GM23338 (cell line): ENCODE data around the gene CHGA. TPM values are rescaled to one million over a fixed set of nuclear protein-coding genes. Genes with fewer than 3 reads are reported as not detected.

Experiments used
- ATAC-seq: fragments of 200-7000 bp; cut with Tn5 transposase; 3 replicates; pipeline ENCODE4 v1.9.1; 2020
- DNase-seq: peaks from one replicate; pipeline ENCODE4 v3.0.0-alpha.2; 2015; ENCODE audit warnings: low spot score
- H2AFZ ChIP-seq: fragments of 200-600 bp; sonication (generic); 2 replicates; pipeline ENCODE4 v1.8.0; 2016; ENCODE audit warnings: antibody characterized with exemption, mild to moderate bottlenecking, moderate library complexity
- H3F3A ChIP-seq: fragments of 200-600 bp; sonication (generic); replicated peaks from 2 replicates; pipeline ENCODE4 v1.8.0; 2017; ENCODE audit warnings: antibody characterized with exemption, mixed run types, low read depth
- H3K27ac ChIP-seq: fragments of 200-600 bp; sonication (generic); 2 replicates; pipeline ENCODE4 v1.6.1; 2016; ENCODE audit warnings: low read depth
- H3K27me3 ChIP-seq: fragments of 200-600 bp; sonication (generic); 2 replicates; pipeline ENCODE4 v1.8.0; 2016; ENCODE audit warnings: mild to moderate bottlenecking, mixed run types, moderate library complexity; ENCODE audit not compliant: insufficient read depth
- H3K36me3 ChIP-seq: fragments of 200-600 bp; sonication (generic); 2 replicates; pipeline ENCODE4 v1.8.0; 2016; ENCODE audit warnings: mild to moderate bottlenecking; ENCODE audit not compliant: insufficient read depth
- H3K4me1 ChIP-seq: fragments of 200-600 bp; sonication (generic); 2 replicates; pipeline ENCODE4 v1.8.0; 2016; ENCODE audit warnings: mild to moderate bottlenecking, moderate library complexity; ENCODE audit not compliant: insufficient read depth
- H3K4me2 ChIP-seq: fragments of 200-600 bp; sonication (generic); 2 replicates; pipeline ENCODE4 v1.7.1; 2017; ENCODE audit warnings: mixed run types
- H3K4me3 ChIP-seq: fragments of 200-600 bp; sonication (generic); 2 replicates; pipeline ENCODE4 v1.6.1; 2016; ENCODE audit warnings: mixed run types
- H3K79me2 ChIP-seq: fragments of 200-600 bp; sonication (generic); replicated peaks from 2 replicates; pipeline ENCODE4 v1.8.0; 2017; ENCODE audit warnings: mild to moderate bottlenecking; ENCODE audit not compliant: insufficient read depth
- H3K9me2 ChIP-seq: fragments of 200-600 bp; sonication (generic); 2 replicates; pipeline ENCODE4 v1.8.0; 2017; ENCODE audit not compliant: insufficient read depth
- H4K20me1 ChIP-seq: fragments of 200-600 bp; sonication (generic); replicated peaks from 2 replicates; pipeline ENCODE4 v1.8.0; 2017; ENCODE audit warnings: mild to moderate bottlenecking; ENCODE audit not compliant: insufficient read depth
- H3K27ac Mint-ChIP-seq: 2 replicates; pipeline ENCODE4 v1.8.0; 2020; ENCODE audit warnings: inconsistent platforms, mild to moderate bottlenecking, moderate library complexity, mixed read lengths
- H3K27me3 Mint-ChIP-seq: 3 replicates; pipeline ENCODE4 v1.8.0; 2022; ENCODE audit warnings: low read depth, mild to moderate bottlenecking, moderate library complexity, mixed read lengths, inconsistent platforms; ENCODE audit not compliant: insufficient read depth, poor library complexity
- H3K36me3 Mint-ChIP-seq: 3 replicates; pipeline ENCODE4 v1.8.0; 2021; ENCODE audit warnings: low read depth, mild to moderate bottlenecking, inconsistent platforms, moderate library complexity, mixed read lengths
- H3K4me1 Mint-ChIP-seq: 3 replicates; pipeline ENCODE4 v1.8.0; 2020; ENCODE audit warnings: mild to moderate bottlenecking, inconsistent platforms, mixed read lengths
- H3K4me3 Mint-ChIP-seq: 3 replicates; pipeline ENCODE4 v1.8.0; 2021; ENCODE audit warnings: moderate library complexity, mild to moderate bottlenecking, inconsistent platforms, mixed read lengths
- H3K9me3 Mint-ChIP-seq: 3 replicates; pipeline ENCODE4 v1.8.0; 2020; ENCODE audit warnings: moderate library complexity, mild to moderate bottlenecking, inconsistent platforms, mixed read lengths
- CTCF ChIP-seq, 2 experiments: fragments of 200-600 bp in 1 of 2; sonication (generic) in 1 of 2; conservative IDR thresholded peaks; 2 replicates each; pipeline versions ENCODE4 v1.5.1 to v1.6.1; 2016 to 2017; ENCODE audit warnings: antibody characterized with exemption in 2 of 2, low read depth in 2 of 2, mild to moderate bottlenecking in 2 of 2, moderate library complexity in 1 of 2
- ETS1 ChIP-seq: IDR thresholded peaks from 2 replicates; pipeline ENCODE4 v1.6.1; 2016; ENCODE audit warnings: antibody characterized with exemption
- NANOG ChIP-seq: IDR thresholded peaks from 2 replicates; pipeline ENCODE4 v1.6.1; 2016; ENCODE audit warnings: antibody characterized with exemption, borderline replicate concordance
- POLR2AphosphoS5 ChIP-seq: IDR thresholded peaks from 2 replicates; pipeline ENCODE4 v1.6.1; 2016; ENCODE audit warnings: antibody characterized with exemption, low read depth
- REST ChIP-seq: IDR thresholded peaks from one replicate; pipeline ENCODE4 v1.6.1; 2018; ENCODE audit warnings: antibody characterized with exemption; ENCODE audit not compliant: unreplicated experiment
- ZNF114 ChIP-seq: fragments of 250-450 bp; sonication (Bioruptor Pico); IDR thresholded peaks from 2 replicates; pipeline ENCODE4 v1.5.0; 2020; ENCODE audit warnings: mild to moderate bottlenecking, moderate library complexity
- polyA plus RNA-seq: library from polyadenylated mRNA; unstranded; fragments of >200 nt; fragmentation: Nextera tagmentation; extraction: Ambion mirVana; gene quantifications from 2 replicates; pipeline ENCODE4 v1.2.1, GENCODE V29; 2016
- total RNA-seq: library from RNA; depleted of rRNA; stranded (reverse); fragments of >200 nt; shearing (Covaris generic); gene quantifications from 2 replicates; pipeline ENCODE4 v1.2.3, GENCODE V29; 2014

CHGA gene
- total and polyA plus RNA-seq, 2 experiments from 2014 or later = 13.9 to 19.6 TPM

GRCh38 chr14:92928258-92928629 is 5.3 kb downstream of the CHGA start:
- Histone ChIP-seq H3K36me3 (no peaks in the 10 kb centered on the region), H3K27me3 (0 out of 2 replicates have a peak, but pooled peaks cover 3% of the 10 kb centered on the region), H2AFZ (no peak overlapping the region), H3K4me3 (no peak overlapping the region), H3K4me2 (no peak overlapping the region), H3F3A (no peaks in the 10 kb centered on the region), H3K79me2 (no peaks in the 10 kb centered on the region), H4K20me1 (no peaks in the 10 kb centered on the region), H3K27ac (no peak overlapping the region), H3K9me2 (no peaks in the 10 kb centered on the region), H3K4me1 (peaks cover 10% of the 10 kb centered on the region; the same call in 1 of the 2 replicates)
- no peak overlapping the region for H3K4me3 Mint-ChIP-seq
- no peak overlapping the region for H3K27ac Mint-ChIP-seq
- peaks cover 16% of the 10 kb centered on the region for H3K27me3 Mint-ChIP-seq
- TF ChIP-seq ZNF114 (CRISPR knock-in tag) = no peak
- no peak for TF ChIP-seq CTCF (conservative IDR thresholded peaks at IDR 0.05; ENCODE audit: low read depth in 2 of 2)
- no peak for TF ChIP-seq NANOG
- no peak for TF ChIP-seq REST
- peaks cover 52% of the 10 kb centered on the region for H3K36me3 Mint-ChIP-seq
- no peaks in the 10 kb centered on the region; the same call in 2 of the 3 replicates for H3K9me3 Mint-ChIP-seq
- DNase-seq = no peak
- no peak for ATAC-seq
- peaks cover 16% of the 10 kb centered on the region for H3K4me1 Mint-ChIP-seq

- Histone ChIP-seq H3K4me3 (no peak overlapping the region), H3F3A (no peaks in the 10 kb centered on the region), H2AFZ (no peak overlapping the region), H3K9me2 (no peaks in the 10 kb centered on the region), H3K36me3 (no peaks in the 10 kb centered on the region), H3K27me3 (no peaks in the 10 kb centered on the region), H4K20me1 (no peaks in the 10 kb centered on the region), H3K79me2 (no peaks in the 10 kb centered on the region), H3K27ac (no peak overlapping the region), H3K4me2 (no peak overlapping the region), H3K4me1 (peaks cover 5% of the 10 kb centered on the region; the same call in 1 of the 2 replicates)
- H3K4me3 Mint-ChIP-seq = no peak overlapping the region
- H3K27ac Mint-ChIP-seq = no peak overlapping the region
- ATAC-seq = no peak
- no peaks in the 10 kb centered on the region; the same call in 2 of the 3 replicates for H3K9me3 Mint-ChIP-seq
- peaks cover 8% of the 10 kb centered on the region for H3K27me3 Mint-ChIP-seq
- H3K36me3 Mint-ChIP-seq = peaks cover 52% of the 10 kb centered on the region
- peaks cover 14% of the 10 kb centered on the region for H3K4me1 Mint-ChIP-seq
- no peak for DNase-seq
- no peak for TF ChIP-seq REST
- TF ChIP-seq POLR2AphosphoS5 = no peak
- TF ChIP-seq ETS1 = no peak
These were observed 6.2 kb downstream of the CHGA start for GRCh38 chr14:92928961-92929688.
